Transverse colon (tissue), 3 donors: ENCODE data around the gene RBM19.

Experiments
- CTCF ChIP-seq, 5 experiments: fragments of 200-600 bp in 3 of 5; fragments of 450-650 bp in 2 of 5; sonication (generic) in 3 of 5; IDR thresholded peaks; 1 replicate in 2 of 5; 2 replicates in 3 of 5; pipeline ENCODE4 v1.5.1; 2016 to 2017; ENCODE audit warnings: antibody characterized with exemption in 5 of 5, inconsistent platforms in 3 of 5, mild to moderate bottlenecking in 2 of 5, moderate library complexity in 1 of 5
- EP300 ChIP-seq: sonication (generic); formaldehyde crosslinking; IDR thresholded peaks from one replicate; pipeline ENCODE4 v1.6.1; 2017; ENCODE audit warnings: antibody characterized with exemption, low read depth
- POLR2A ChIP-seq: fragments of 450-650 bp; IDR thresholded peaks from one replicate; pipeline ENCODE4 v1.6.1; 2016; ENCODE audit warnings: antibody characterized with exemption, mild to moderate bottlenecking, moderate library complexity

GRCh38 chr12:113812411-113813228 is 153.5 kb downstream of the RBM19 start:
- no peak for TF ChIP-seq CTCF (IDR thresholded peaks at IDR 0.05)
- no peak for TF ChIP-seq POLR2A
- TF ChIP-seq EP300, result no peak
